ENCODE measurements around the gene HMCN2. TPM values are rescaled to one million over a fixed set of nuclear protein-coding genes. Genes with fewer than 3 reads are reported as not detected.

The HMCN2 gene
- polyA plus RNA-seq, 2 of the 4 experiments (the other 2 are of a cell fraction) = 0.01 TPM; not detected in 1

- TF ChIP-seq ELK1 (IDR thresholded peaks at IDR 0.05; ENCODE audit: low read depth, low read length) (no peak), JUNB (IDR thresholded peaks at IDR 0.05) (no peak), ESRRA (IDR thresholded peaks at IDR 0.05; ENCODE audit: borderline replicate concordance, low read length) (no peak), CHD2 (IDR thresholded peaks at IDR 0.05; ENCODE audit: low read length, partially characterized antibody) (no peak), FOXS1 (CRISPR knock-in tag; IDR thresholded peaks at IDR 0.05) (no peak)
Observed at GRCh38 chr9:130463763-130464745, 198.5 kb downstream of the HMCN2 start (continued).

GRCh38 chr9:130465383-130466096 is 200.0 kb downstream of the HMCN2 start:
- H3K27ac ChIP-seq = no peak overlapping the region
- POLR2A ChIA-PET = interaction anchor here (1.0 kb wide), 1 partner anchor 224 kb away, joined by 5 read pairs; no protein-coding TSS in a partner anchor
- no peaks in the 10 kb centered on the region for H3K4me1 ChIP-seq
- H3K4me2 ChIP-seq = no peak overlapping the region
- no peaks in the 10 kb centered on the region for H3K9me3 ChIP-seq
- ATAC-seq = no peak
- DNase-seq (ENCODE audit: low read depth in 1 of 2, low spot score in 1 of 2) = no peak
- no peak for TF ChIP-seq USF2 (IDR thresholded peaks at IDR 0.05)
- no peak for TF ChIP-seq CBX8 (IDR thresholded peaks at IDR 0.05)
- no peak for TF ChIP-seq JUN (IDR thresholded peaks at IDR 0.05)
- no peak for TF ChIP-seq ZFP36 (IDR thresholded peaks at IDR 0.05; ENCODE audit: borderline replicate concordance, partially characterized antibody)
- TF ChIP-seq CEBPB (IDR thresholded peaks at IDR 0.05) = no peak
- no peak for TF ChIP-seq RNF2 (IDR thresholded peaks at IDR 0.05; ENCODE audit: borderline replicate concordance, low read depth)
- TF ChIP-seq PBX3 (IDR thresholded peaks at IDR 0.05) = no peak
- TF ChIP-seq ZSCAN20 (CRISPR knock-in tag; IDR thresholded peaks at IDR 0.05) = no peak
- no peak for TF ChIP-seq CTCF (IDR thresholded peaks at IDR 0.05)
- TF ChIP-seq PHF8 (IDR thresholded peaks at IDR 0.05; ENCODE audit: borderline replicate concordance, low read depth) = no peak
- no peak for TF ChIP-seq KDM1A (IDR thresholded peaks at IDR 0.05; ENCODE audit: low read depth)
- TF ChIP-seq E2F6 (IDR thresholded peaks at IDR 0.05; ENCODE audit: borderline replicate concordance, low read depth) = no peak
- no peak for TF ChIP-seq EP300 (IDR thresholded peaks at IDR 0.05)
- TF ChIP-seq TFCP2L1 (CRISPR knock-in tag; IDR thresholded peaks at IDR 0.05) = no peak
- TF ChIP-seq MAFK (IDR thresholded peaks at IDR 0.05; ENCODE audit: partially characterized antibody) = no peak
- 73% methylated on average over 15 of the region's 16 CpGs for WGBS (ENCODE audit: missing lambda C conversion rate)
- no peak for FAIRE-seq
- H3K4me3 ChIP-seq = no peak overlapping the region
- CTCF ChIA-PET = interaction anchor here (0.5 to 17.4 kb wide), 7 partner anchors 11 to 218 kb away, joined by 3 to 453 read pairs (median 5); no protein-coding TSS in a partner anchor
